ENCODE results near the gene TBL3.
"Not testable (repeated sequence)": the region's sequence is repeated elsewhere in the genome, so short reads cannot be mapped to it uniquely, and the experiment has no call there.

- TF ChIP-seq, protein P1, sequence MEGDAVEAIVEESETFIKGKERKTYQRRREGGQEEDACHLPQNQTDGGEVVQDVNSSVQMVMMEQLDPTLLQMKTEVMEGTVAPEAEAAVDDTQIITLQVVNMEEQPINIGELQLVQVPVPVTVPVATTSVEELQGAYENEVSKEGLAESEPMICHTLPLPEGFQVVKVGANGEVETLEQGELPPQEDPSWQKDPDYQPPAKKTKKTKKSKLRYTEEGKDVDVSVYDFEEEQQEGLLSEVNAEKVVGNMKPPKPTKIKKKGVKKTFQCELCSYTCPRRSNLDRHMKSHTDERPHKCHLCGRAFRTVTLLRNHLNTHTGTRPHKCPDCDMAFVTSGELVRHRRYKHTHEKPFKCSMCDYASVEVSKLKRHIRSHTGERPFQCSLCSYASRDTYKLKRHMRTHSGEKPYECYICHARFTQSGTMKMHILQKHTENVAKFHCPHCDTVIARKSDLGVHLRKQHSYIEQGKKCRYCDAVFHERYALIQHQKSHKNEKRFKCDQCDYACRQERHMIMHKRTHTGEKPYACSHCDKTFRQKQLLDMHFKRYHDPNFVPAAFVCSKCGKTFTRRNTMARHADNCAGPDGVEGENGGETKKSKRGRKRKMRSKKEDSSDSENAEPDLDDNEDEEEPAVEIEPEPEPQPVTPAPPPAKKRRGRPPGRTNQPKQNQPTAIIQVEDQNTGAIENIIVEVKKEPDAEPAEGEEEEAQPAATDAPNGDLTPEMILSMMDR (IDR thresholded peaks at IDR 0.05): not testable (repeated sequence)
- TF ChIP-seq EZH2 (IDR thresholded peaks at IDR 0.05; ENCODE audit: borderline replicate concordance, insufficient read depth, low read depth, low read length, poor library complexity, severe bottlenecking): not testable (repeated sequence)
Observed at GRCh38 chr16:1957434-1958142, 14.3 kb upstream of the TBL3 start.
